PFSK-1 (cell line): Measurements from ENCODE around the gene RFC2.

Source experiments
- POLR2AphosphoS5 ChIP-seq: IDR thresholded peaks from 2 replicates; pipeline ENCODE4 v1.6.1; 2012; ENCODE audit warnings: low read depth, mild to moderate bottlenecking, control low read depth, low read length, moderate library complexity
- TAF1 ChIP-seq: IDR thresholded peaks from 2 replicates; pipeline ENCODE4 v1.6.1; 2012; ENCODE audit warnings: low read length, control low read depth, borderline replicate concordance; ENCODE audit not compliant: insufficient read depth

DNA sequence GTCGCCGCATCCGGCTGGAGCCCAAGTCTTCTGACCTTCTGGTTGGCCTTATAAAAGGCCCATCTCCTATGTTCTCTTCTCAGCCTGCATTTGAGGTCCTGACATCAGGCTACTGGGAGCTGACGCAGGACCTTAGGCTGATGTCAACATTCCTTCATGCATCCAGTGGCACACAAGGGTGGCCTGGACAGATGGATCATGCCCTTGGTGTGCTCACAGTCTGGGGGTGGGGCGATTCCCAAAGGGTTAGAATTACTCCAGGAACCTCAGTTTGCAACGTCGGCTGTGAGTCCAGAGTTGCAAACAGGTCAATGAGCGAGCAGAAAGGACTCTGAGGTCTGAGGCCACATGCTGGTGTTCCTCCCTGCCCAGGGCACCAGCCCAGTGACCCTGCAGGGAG, 26.8 kb upstream of the RFC2 start:
- TF ChIP-seq TAF1: no peak
- no peak for TF ChIP-seq POLR2AphosphoS5
